GM21526 (cell line): ENCODE measurements around the gene SDK1.
"Not testable (repeated sequence)": the region's sequence is repeated elsewhere in the genome, so short reads cannot be mapped to it uniquely, and the experiment has no call there.

Experiments
- ATAC-seq: cut with Tn5 transposase; IDR thresholded peaks from one replicate; pipeline ENCODE4 v1.9.1; 2021; ENCODE audit warnings: moderate library complexity; ENCODE audit not compliant: unreplicated experiment, low FRiP score

Gene SDK1

DNA sequence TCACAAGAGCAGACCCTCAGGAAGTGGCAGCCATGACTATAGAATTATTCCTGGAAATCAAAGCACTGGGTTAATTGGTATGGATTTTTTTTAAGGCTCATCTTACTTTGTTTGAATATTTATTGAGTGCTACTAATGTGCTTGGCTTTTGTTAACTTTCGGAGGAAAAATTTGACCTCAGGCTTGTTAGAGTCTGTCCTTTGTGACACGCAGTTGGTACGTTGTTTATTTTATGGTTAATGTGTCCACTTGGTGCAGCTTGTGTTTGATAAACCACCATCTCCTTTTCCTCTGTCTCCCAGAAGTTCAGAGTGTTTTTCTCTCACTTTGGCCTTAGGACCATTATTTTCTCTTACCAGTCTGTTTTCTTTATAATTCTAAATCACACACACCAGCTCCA, 268.6 kb downstream of the SDK1 start:
- ATAC-seq, result no peak

DNA sequence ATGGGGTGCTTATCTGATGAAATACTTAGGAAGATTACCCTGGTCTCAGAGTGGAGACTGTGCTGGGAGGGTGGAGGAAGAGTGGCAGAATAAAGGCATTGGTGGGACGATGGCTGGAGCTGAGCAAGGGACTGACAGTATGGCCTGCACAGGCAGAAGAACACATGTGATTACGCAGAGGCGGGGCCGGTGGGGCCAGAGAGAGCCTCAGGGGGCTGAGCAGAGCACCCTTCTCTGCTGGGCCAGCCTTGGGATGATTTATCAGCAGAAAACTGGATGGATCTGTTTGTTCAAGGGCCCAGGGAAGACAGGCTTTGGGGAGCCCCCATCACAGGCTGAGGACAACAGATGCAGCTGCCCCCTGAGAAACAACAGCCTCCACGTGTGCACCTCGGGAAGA, 272.1 kb downstream of the SDK1 start:
- no peak for ATAC-seq

DNA sequence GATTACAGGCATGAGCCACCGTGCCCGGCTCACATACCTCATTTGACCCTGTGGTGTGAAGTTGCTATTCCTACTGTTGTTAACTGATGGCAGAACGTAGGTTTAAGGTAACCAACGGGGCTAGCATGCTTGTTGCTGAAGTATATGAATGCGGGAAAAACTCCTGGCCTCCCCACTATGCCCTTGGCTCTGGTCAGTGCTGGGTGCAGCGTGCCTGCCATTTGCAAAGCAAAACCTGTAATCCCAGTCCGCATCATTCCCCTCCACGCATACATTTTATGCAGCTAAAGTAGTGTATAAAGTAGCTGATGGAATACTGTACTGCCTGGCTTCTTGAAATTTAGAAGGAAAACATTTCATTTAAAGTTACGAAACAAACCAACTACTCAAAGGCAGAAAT, 273.3 kb downstream of the SDK1 start:
- ATAC-seq, result no peak

DNA sequence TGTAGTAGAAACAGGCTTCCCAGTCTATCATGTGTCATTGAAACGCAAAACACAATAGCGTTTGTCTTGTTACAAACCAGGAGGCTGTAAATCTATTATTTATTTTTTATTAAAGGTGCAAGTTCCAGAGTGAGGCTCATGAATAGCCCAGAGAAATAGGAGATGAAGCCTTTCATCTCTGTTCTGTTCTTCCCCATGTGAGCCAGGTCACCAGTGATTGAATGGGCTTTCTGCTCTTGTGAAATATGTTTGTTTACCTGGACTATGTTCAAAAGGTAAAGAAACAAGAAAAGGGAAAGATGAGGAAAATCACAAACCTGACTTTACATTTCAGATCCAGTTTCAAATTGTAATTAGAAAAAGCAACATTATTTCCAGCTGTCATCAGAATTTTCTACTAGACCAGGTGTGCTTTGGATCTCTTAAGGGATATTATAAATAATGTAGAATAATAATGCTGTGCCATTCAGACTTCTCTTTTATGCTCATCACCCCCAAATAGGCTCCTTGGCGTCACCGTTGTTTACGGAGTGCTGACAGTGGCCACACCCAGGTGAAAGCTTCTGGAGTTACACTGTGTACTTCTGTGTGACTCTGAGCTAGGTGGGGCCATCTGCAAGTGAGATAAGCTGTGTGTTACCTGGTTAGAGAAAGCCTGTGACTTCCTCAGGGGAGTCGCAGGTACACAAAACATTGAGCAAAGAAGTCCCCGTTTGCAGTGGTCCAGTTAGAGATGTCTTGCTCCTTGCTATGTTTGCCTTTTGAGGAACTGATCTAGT, 274.9 kb downstream of the SDK1 start:
- ATAC-seq, result no peak

DNA sequence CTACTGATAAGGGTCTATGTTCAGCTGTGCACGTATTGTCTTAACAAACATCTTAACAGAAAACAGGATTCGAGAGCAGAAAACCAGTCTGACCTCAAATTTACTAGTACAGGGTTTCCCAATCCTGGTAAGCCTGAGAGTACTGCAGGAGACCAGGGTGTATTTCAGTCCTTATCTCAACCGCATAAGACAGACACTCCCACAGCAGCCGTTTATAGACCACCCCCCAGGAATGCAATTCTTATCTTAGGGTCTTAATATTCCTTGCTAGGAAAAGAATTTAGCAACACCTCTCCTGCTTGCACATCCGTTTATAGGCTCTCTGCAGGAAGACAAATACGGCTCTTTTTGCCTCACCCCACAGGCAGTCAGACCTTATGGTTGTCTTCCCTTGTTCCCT, 277.3 kb downstream of the SDK1 start:
- ATAC-seq, result no peak

DNA sequence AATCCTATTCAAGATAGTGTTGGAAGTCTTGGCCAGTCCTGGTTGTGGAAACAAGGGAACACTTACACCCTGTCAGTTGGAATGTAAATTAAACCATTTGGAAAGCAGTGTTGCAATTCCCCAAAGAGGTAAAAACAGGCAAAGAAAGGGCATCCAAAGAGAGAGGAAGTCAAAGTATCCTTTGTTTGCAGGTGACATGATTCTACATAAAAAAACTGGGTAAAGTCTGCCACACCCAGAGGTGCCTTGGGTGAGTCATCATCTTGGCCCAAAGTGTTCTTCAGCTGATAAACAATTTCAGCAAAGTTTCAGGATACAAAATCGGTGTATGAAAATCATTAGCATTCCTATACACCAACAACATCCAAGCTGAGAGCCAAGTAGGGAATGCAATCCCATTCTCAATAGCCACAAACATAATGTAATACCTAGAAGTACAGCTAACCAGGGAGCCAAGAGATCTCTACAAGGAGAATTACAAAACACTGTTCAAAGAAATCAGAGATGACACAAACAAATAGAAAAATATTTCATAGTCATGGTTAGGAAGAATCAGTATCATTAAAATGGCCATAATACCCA, 278.7 kb downstream of the SDK1 start:
- ATAC-seq, result no peak

DNA sequence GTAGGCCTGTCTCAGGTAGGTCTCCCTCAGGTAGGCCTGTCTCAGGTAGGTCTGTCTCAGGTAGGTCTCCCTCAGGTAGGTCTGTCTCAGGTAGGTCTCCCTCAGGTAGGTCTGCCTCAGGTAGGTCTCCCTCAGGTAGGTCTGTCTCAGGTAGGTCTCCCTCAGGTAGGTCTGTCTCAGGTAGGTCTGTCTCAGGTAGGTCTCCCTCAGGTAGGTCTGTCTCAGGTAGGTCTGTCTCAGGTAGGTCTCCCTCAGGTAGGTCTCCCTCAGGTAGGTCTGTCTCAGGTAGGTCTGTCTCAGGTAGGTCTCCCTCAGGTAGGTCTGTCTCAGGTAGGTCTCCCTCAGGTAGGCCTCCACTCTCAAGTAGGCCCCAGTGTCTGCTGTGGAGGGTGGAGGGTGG, 281.1 kb downstream of the SDK1 start:
- ATAC-seq, result not testable (repeated sequence)

DNA sequence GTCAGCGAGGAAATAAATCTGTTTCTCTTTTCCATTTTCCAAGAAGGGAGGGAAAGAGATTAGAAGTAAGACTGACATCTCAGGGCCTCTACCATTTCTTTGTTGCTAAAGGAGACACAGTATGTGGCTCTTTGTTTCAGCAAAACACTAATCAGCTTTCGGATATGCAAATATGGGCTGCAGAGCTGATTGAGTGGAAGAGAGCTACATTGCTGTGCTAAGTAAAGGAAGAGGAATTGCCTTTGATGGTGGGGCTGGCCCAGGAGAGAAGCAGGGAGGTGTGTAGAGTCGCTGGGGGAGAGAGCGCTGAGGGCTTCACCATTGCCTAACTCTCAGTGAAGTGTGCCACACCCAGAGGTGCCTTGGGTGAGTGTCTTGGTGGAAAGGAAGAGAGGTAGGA, 284.8 kb downstream of the SDK1 start:
- no peak for ATAC-seq

DNA sequence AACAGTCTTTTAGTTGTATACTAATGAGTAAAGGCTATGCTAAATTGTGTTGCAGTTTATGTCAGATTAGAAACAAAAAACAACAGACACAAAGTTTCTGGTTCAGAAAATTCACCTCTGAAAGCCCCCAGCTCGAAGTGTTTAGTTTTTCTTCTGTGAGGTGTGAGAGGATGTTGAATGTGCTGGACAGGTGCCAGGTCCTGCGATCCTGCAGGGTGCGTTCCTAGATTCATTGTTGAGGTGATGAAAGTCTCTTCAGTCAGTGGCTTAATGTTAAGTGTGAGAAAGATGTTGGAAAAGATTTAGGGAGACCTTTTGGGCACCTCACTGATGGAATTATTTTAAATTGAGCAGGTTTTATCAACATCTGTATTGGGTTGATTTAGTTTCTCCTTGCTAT, 287.3 kb downstream of the SDK1 start:
- no peak for ATAC-seq

DNA sequence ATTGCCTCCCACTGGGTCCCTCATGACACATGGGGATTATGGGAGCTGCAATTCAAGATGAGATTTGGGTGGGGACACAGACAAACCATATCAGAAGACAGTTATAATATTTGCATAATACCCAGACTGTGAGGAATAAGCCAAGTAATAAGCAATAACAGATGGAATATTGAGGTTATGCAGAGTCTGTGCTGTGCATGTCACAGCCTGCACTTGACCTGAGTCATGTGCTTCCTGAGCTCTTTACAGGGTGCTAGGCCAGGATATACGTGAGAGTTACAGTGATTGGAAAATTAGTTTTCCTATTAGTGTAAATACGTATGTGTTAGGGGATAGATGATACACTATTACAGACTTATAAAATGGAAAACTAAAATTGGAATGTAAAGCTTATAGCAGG, 288.7 kb downstream of the SDK1 start:
- ATAC-seq, result no peak

DNA sequence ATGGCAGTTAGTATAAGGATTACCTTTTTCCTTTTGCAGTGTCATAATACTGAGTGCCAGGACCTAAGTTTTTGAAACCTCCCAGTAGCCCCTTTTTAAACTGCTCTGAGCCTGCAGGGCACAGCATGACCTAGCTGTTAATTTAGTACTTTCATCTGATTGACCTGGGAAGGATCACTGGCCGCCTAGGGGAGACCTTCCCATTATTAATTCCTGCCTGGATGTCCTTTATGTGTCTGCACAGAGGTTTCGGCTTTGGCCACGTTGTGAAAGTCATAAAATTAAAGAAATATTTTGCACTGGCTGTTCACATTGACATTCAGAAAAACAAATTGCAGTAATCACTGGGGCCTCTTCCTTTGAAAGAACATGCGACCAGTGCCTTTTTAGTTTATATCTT, 290.2 kb downstream of the SDK1 start:
- no peak for ATAC-seq

DNA sequence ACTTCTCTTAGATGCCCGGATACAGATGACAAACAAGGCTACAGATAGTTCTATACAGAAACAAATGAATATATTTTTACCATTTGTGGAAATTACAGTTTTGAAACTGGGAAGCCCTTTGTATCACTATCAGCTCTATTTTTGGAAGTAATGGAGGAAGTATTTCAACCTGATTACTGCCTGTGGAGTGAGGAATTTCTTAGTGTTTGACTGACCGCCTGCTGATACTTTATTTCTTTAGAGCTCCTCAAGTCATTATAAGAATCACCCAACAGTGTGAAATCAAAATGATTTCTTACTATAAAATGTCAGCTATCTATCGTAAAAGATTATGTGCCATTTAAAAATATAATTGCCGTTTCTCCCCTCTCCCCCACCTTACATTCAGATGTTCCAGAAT, 290.9 kb downstream of the SDK1 start:
- ATAC-seq, result no peak

DNA sequence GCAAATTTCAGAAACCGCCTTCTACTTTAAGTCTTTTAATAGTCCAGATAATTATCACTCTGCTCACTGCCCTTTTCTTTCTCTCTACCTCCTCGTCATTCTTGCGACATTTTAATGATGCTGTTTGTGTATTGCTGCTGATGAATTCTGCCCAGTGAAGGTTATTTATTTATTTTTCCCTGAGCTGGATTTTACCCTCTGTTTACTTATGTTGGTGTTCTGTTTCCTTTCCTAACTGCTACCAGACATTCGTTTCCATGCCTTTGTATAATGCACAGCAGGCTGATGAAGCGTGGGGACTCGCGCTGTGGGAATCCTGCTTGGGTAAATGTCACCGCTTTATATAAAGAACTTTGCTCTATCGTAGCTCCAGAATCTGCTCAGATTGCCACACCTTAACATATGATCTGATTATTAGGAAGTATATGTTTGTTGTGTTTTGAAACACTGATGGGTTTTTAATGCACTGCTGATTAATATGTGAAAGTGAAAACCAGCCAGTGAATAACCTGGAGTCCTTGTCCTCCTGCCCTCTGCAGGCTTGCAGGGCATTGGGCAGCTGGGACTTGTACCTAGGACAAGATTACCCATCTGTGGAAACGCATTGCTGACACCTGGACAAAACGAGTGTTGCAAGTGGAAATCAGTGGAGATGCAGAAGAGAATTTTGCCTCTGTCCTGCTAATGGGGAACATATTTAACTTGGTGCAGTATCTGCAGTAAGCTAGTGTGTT, 291.5 kb downstream of the SDK1 start:
- ATAC-seq, result no peak

DNA sequence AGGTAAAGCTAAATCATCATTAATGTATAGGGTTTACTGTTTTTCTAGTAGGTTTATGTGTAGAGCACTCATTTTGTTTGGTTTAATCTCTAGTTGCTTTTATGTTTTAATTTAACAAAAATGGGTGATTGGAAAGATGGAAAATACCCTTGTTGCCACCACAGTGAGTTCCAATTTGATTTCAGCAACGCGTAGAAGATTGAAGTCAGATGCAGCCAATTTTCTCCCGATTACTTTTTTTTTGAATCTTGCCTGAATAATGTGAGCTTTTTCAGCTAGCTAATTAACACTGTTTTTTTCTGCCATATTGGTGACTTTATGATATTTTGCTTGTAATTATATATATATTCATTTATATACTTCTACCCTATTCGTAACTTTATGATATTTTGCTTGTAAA, 293.8 kb downstream of the SDK1 start:
- no peak for ATAC-seq

DNA sequence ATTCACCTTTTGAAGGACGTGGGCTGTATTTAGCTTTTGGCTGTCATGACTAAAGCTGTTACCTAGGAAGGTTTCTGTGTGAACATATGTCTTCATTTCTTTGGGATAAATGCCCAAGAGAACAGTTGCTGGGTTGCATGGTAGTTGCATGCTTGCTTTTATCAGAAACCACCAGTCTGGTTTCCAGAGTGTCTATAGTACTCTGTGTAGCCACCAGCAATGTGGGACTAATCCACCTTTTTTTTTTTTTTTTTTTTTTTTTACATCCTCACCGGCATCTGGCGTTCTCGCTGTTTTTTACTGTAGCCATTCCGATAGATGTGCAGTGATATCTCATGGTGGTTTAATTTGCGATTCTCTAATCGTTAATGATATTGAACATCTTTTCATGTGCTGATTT, 297.8 kb downstream of the SDK1 start:
- ATAC-seq, result no peak

DNA sequence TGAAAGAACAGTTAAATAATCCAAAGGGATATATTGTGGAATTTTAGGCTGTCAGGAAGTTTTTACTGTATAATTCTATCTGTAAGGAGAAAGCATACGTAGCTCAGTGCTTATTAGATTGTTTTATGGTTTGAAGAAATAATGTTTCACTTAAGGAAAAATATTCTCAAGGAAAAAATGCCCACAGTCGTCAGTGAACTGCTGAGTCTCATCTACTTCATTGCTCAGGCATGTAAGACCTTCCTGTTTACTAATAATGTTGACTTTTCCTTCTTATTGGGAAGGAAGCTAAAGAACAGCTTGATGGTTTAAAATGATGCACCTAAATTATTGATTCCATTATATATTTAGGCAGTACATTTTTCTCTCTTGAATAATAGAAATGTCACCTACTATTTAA, 304.2 kb downstream of the SDK1 start:
- no peak for ATAC-seq

DNA sequence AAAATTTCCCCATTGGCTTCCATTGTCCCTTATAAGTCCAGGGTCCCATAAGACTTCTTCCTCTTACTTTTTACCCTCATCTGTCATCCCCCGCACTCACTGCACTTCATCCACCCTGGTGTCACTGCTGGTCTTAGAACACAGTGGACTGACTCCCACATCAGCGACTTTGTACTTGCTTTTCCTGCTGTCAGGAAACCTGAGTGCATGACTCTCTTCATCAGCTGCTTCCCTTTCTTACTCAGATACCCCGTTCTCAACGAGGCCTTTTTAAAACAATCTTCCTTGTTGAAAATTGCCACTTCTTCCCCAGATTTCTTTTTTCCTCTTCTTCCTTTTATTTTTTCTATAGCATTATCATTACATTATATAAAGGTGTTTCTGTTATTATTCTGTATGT, 305.4 kb downstream of the SDK1 start:
- no peak for ATAC-seq

DNA sequence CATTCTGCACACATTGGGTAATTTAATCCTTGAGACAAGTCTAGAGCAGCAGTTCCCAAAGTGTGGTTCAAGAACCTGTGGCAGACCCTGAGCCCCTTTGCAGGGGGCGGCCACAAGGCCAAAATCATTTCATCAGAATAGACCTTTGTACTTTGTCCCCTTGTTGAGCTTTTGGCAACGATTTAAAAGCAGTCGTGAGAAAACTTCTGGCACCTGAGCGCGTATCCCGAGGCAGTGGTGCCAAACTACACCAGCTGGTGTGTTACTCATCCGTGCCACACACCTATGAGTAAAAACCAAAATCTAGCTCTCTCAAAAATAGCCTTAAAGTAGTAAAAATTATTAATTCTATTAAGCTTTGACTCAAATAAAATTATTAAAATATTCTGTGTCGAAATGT, 306.8 kb downstream of the SDK1 start:
- no peak for ATAC-seq

DNA sequence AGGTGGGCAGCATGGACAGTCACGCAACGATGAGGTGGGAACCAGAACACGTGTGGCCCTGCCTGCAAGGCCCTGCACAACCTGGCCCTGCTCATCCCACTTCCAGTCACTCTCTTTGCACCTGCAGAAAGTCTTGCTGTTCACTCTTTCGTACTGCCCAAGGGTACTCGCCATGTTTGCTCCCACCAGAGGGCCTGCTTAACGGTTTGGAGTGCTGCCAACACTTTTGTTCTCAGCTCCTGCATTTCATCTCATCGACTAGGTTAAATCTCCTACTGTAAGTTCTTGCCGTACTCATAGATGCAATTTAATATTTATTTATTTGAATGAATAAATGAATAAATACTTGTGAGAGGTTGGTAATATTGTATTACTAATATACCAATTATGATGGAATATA, 315.3 kb downstream of the SDK1 start:
- ATAC-seq, result no peak

DNA sequence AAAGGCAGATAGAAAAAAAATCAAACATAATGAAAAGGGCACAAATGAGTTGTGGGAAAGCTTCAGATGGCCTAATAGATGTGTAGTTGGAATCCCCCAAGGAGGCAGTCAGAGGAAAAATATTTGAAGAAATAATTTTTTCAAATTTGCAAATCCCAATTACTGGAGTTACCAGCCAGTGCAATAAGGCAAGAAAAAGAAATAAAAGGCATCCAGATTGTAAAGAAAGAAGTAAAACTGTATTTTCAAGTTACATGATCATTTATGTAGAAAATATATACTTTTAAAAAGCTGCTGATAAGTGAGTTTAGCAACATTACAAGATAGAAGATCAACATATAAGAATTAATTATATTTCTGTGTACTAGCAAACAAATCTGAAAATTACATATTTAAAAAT, 329.0 kb downstream of the SDK1 start:
- no peak for ATAC-seq

DNA sequence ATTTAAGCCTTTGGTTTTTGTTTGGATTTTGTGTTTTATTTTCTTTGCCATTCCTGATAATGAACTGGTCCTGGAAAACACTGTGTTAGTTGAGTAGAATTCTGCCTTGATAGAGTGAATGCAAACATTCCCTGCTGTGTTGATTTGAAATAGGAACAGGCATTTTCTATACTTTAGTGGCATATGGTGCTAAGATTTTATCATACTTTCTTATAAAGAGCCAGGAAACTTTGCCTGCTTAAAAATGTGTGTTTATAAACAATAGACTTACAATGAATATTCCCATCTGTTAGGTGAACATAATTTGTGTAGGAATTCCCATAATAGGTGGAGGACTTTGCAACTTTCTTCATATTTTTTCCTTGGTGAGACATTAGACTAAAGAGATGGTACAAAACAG, 333.3 kb downstream of the SDK1 start:
- no peak for ATAC-seq
